ENCODE measurements around the gene POU2AF1. TPM values are rescaled to one million over a fixed set of nuclear protein-coding genes. Genes with fewer than 3 reads are reported as not detected.

Gene POU2AF1
- total and polyA plus RNA-seq, 2 donors (not counting 1 experiment from before 2014, with no cell fraction given): 0.17 TPM; not detected in 1

- Histone ChIP-seq H3K9me3 (ENCODE audit: control insufficient read depth, insufficient read depth, low read depth, low read length) (no peaks in the 10 kb centered on the region), H3K27me3 (ENCODE audit: control insufficient read depth, insufficient read depth, low read length) (peaks cover 6% of the 10 kb centered on the region), H3K79me2 (ENCODE audit: control insufficient read depth, insufficient read depth, low read length) (no peaks in the 10 kb centered on the region), H3K4me3 (replicated peaks in 1 of 4; ENCODE audit: control extremely low read depth in 1 of 4, insufficient read depth in 1 of 4, low read depth in 3 of 4, low read length in 4 of 4) (no peak overlapping the region), H3K36me3 (ENCODE audit: control insufficient read depth, insufficient read depth, low read length) (no peaks in the 10 kb centered on the region), H4K20me1 (ENCODE audit: control insufficient read depth, extremely low read depth, insufficient read depth, low read length) (no peaks in the 10 kb centered on the region), H3K4me1 (ENCODE audit: control insufficient read depth, extremely low read depth, insufficient read depth, low read length) (no peaks in the 10 kb centered on the region), H3K9ac (ENCODE audit: insufficient read depth, low read length) (no peak overlapping the region), H3K4me2 (ENCODE audit: extremely low read depth, insufficient read depth, low read length) (no peak overlapping the region), H2AFZ (ENCODE audit: low read length) (no peak overlapping the region), H3K27ac (ENCODE audit: insufficient read depth, low read length) (no peak overlapping the region)
- DNase-seq (ENCODE audit: low read depth in 2 of 2): no peak
- TF ChIP-seq CTCF (conservative IDR thresholded peaks at IDR 0.05 in 1 of 2, IDR thresholded peaks at IDR 0.05 in 1 of 2; ENCODE audit: low read depth in 1 of 2, low read length in 2 of 2) (no peak), EZH2 (IDR thresholded peaks at IDR 0.05; ENCODE audit: low read length, missing control alignments) (no peak)
Observed at GRCh38 chr11:111376181-111376871, 2.7 kb downstream of the POU2AF1 start.

- Histone ChIP-seq H3K36me3 (ENCODE audit: control insufficient read depth, insufficient read depth, low read length) (no peaks in the 10 kb centered on the region), H3K27ac (ENCODE audit: insufficient read depth, low read length) (no peak overlapping the region), H3K4me3 (replicated peaks in 1 of 4; ENCODE audit: control extremely low read depth in 1 of 4, insufficient read depth in 1 of 4, low read depth in 3 of 4, low read length in 4 of 4) (no peak overlapping the region), H3K9me3 (ENCODE audit: control insufficient read depth, insufficient read depth, low read depth, low read length) (no peaks in the 10 kb centered on the region), H2AFZ (ENCODE audit: low read length) (no peak overlapping the region), H3K4me2 (ENCODE audit: extremely low read depth, insufficient read depth, low read length) (no peak overlapping the region), H3K27me3 (ENCODE audit: control insufficient read depth, insufficient read depth, low read length) (peaks cover 8% of the 10 kb centered on the region), H4K20me1 (ENCODE audit: control insufficient read depth, extremely low read depth, insufficient read depth, low read length) (no peaks in the 10 kb centered on the region), H3K79me2 (ENCODE audit: control insufficient read depth, insufficient read depth, low read length) (no peaks in the 10 kb centered on the region), H3K9ac (ENCODE audit: insufficient read depth, low read length) (no peak overlapping the region), H3K4me1 (ENCODE audit: control insufficient read depth, extremely low read depth, insufficient read depth, low read length) (no peaks in the 10 kb centered on the region)
- TF ChIP-seq EZH2 (IDR thresholded peaks at IDR 0.05; ENCODE audit: low read length, missing control alignments): no peak
- no peak for TF ChIP-seq CTCF (conservative IDR thresholded peaks at IDR 0.05 in 1 of 2, IDR thresholded peaks at IDR 0.05 in 1 of 2; ENCODE audit: low read depth in 1 of 2, low read length in 2 of 2)
- no peak for DNase-seq (ENCODE audit: low read depth in 2 of 2)
Observed at GRCh38 chr11:111373590-111373989, 5.5 kb downstream of the POU2AF1 start.

DNA sequence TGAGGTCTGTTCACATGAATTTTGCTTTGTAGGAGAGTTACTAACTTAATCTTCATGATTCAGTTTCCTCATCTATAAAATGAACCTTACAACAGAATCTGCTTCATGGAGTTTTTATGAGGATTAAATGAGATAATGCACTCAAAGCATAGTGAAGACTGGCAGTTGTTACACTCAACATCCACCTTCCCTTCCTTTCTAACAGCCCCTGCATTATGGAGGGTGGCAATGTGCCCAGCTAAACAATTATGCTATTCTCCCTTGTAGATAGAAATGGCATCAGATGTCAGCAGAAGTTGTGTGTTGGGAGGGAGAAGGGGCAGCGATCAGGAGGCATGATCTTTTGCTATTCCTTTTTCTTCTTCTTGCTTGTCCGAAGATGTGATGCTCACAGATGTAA, 6.5 kb downstream of the POU2AF1 start:
- Histone ChIP-seq H3K27ac (ENCODE audit: insufficient read depth, low read length) (no peak overlapping the region), H3K4me3 (replicated peaks in 1 of 4; ENCODE audit: control extremely low read depth in 1 of 4, insufficient read depth in 1 of 4, low read depth in 3 of 4, low read length in 4 of 4) (no peak overlapping the region), H3K4me2 (ENCODE audit: extremely low read depth, insufficient read depth, low read length) (no peak overlapping the region), H3K27me3 (ENCODE audit: control insufficient read depth, insufficient read depth, low read length) (peaks cover 8% of the 10 kb centered on the region), H2AFZ (ENCODE audit: low read length) (no peak overlapping the region), H3K79me2 (ENCODE audit: control insufficient read depth, insufficient read depth, low read length) (no peaks in the 10 kb centered on the region), H4K20me1 (ENCODE audit: control insufficient read depth, extremely low read depth, insufficient read depth, low read length) (no peaks in the 10 kb centered on the region), H3K9me3 (ENCODE audit: control insufficient read depth, insufficient read depth, low read depth, low read length) (no peaks in the 10 kb centered on the region), H3K4me1 (ENCODE audit: control insufficient read depth, extremely low read depth, insufficient read depth, low read length) (no peaks in the 10 kb centered on the region), H3K36me3 (ENCODE audit: control insufficient read depth, insufficient read depth, low read length) (no peaks in the 10 kb centered on the region), H3K9ac (ENCODE audit: insufficient read depth, low read length) (no peak overlapping the region)
- no peak for TF ChIP-seq EZH2 (IDR thresholded peaks at IDR 0.05; ENCODE audit: low read length, missing control alignments)
- TF ChIP-seq CTCF (conservative IDR thresholded peaks at IDR 0.05 in 1 of 2, IDR thresholded peaks at IDR 0.05 in 1 of 2; ENCODE audit: low read depth in 1 of 2, low read length in 2 of 2): no peak
- no peak for DNase-seq (ENCODE audit: low read depth in 2 of 2)
